DOHH2 (cell line): ENCODE results near the gene MTTP.
"Not testable (repeated sequence)": the region's sequence is repeated elsewhere in the genome, so short reads cannot be mapped to it uniquely, and the experiment has no call there.

Experiments used
- CTCF ChIP-seq: fragments of 200-600 bp; sonication (generic); IDR thresholded peaks from one replicate; pipeline ENCODE4 v1.5.1; 2014; ENCODE audit warnings: antibody characterized with exemption, mild to moderate bottlenecking, low read depth, low read length; ENCODE audit not compliant: poor library complexity, severe bottlenecking
- EZH2phosphoT487 ChIP-seq: fragments of 200-600 bp; sonication (generic); IDR thresholded peaks from 2 replicates; pipeline ENCODE4 v1.6.1; 2017; ENCODE audit warnings: borderline replicate concordance, mild to moderate bottlenecking, antibody characterized with exemption, low read length, moderate library complexity, mixed read lengths

- not testable (repeated sequence) for TF ChIP-seq CTCF, EZH2phosphoT487
Measured at GRCh38 chr4:99534699-99535098, 39.9 kb upstream of the MTTP start.
